GM23338 (cell line): ENCODE measurements around the gene SMC4. TPM values are rescaled to one million over a fixed set of nuclear protein-coding genes. Genes with fewer than 3 reads are reported as not detected.

Experiments
- ATAC-seq: fragments of 200-7000 bp; cut with Tn5 transposase; 3 replicates; pipeline ENCODE4 v1.9.1; 2020
- DNase-seq: peaks from one replicate; pipeline ENCODE4 v3.0.0-alpha.2; 2015; ENCODE audit warnings: low spot score
- H2AFZ ChIP-seq: fragments of 200-600 bp; sonication (generic); 2 replicates; pipeline ENCODE4 v1.8.0; 2016; ENCODE audit warnings: antibody characterized with exemption, mild to moderate bottlenecking, moderate library complexity
- H3F3A ChIP-seq: fragments of 200-600 bp; sonication (generic); replicated peaks from 2 replicates; pipeline ENCODE4 v1.8.0; 2017; ENCODE audit warnings: antibody characterized with exemption, mixed run types, low read depth
- H3K27ac ChIP-seq: fragments of 200-600 bp; sonication (generic); 2 replicates; pipeline ENCODE4 v1.6.1; 2016; ENCODE audit warnings: low read depth
- H3K27me3 ChIP-seq: fragments of 200-600 bp; sonication (generic); 2 replicates; pipeline ENCODE4 v1.8.0; 2016; ENCODE audit warnings: mild to moderate bottlenecking, mixed run types, moderate library complexity; ENCODE audit not compliant: insufficient read depth
- H3K36me3 ChIP-seq: fragments of 200-600 bp; sonication (generic); 2 replicates; pipeline ENCODE4 v1.8.0; 2016; ENCODE audit warnings: mild to moderate bottlenecking; ENCODE audit not compliant: insufficient read depth
- H3K4me1 ChIP-seq: fragments of 200-600 bp; sonication (generic); 2 replicates; pipeline ENCODE4 v1.8.0; 2016; ENCODE audit warnings: mild to moderate bottlenecking, moderate library complexity; ENCODE audit not compliant: insufficient read depth
- H3K4me2 ChIP-seq: fragments of 200-600 bp; sonication (generic); 2 replicates; pipeline ENCODE4 v1.7.1; 2017; ENCODE audit warnings: mixed run types
- H3K4me3 ChIP-seq: fragments of 200-600 bp; sonication (generic); 2 replicates; pipeline ENCODE4 v1.6.1; 2016; ENCODE audit warnings: mixed run types
- H3K79me2 ChIP-seq: fragments of 200-600 bp; sonication (generic); replicated peaks from 2 replicates; pipeline ENCODE4 v1.8.0; 2017; ENCODE audit warnings: mild to moderate bottlenecking; ENCODE audit not compliant: insufficient read depth
- H3K9me2 ChIP-seq: fragments of 200-600 bp; sonication (generic); 2 replicates; pipeline ENCODE4 v1.8.0; 2017; ENCODE audit not compliant: insufficient read depth
- H4K20me1 ChIP-seq: fragments of 200-600 bp; sonication (generic); replicated peaks from 2 replicates; pipeline ENCODE4 v1.8.0; 2017; ENCODE audit warnings: mild to moderate bottlenecking; ENCODE audit not compliant: insufficient read depth
- H3K27ac Mint-ChIP-seq: 2 replicates; pipeline ENCODE4 v1.8.0; 2020; ENCODE audit warnings: inconsistent platforms, mild to moderate bottlenecking, moderate library complexity, mixed read lengths
- H3K27me3 Mint-ChIP-seq: 3 replicates; pipeline ENCODE4 v1.8.0; 2022; ENCODE audit warnings: low read depth, mild to moderate bottlenecking, moderate library complexity, mixed read lengths, inconsistent platforms; ENCODE audit not compliant: insufficient read depth, poor library complexity
- H3K36me3 Mint-ChIP-seq: 3 replicates; pipeline ENCODE4 v1.8.0; 2021; ENCODE audit warnings: low read depth, mild to moderate bottlenecking, inconsistent platforms, moderate library complexity, mixed read lengths
- H3K4me1 Mint-ChIP-seq: 3 replicates; pipeline ENCODE4 v1.8.0; 2020; ENCODE audit warnings: mild to moderate bottlenecking, inconsistent platforms, mixed read lengths
- H3K4me3 Mint-ChIP-seq: 3 replicates; pipeline ENCODE4 v1.8.0; 2021; ENCODE audit warnings: moderate library complexity, mild to moderate bottlenecking, inconsistent platforms, mixed read lengths
- H3K9me3 Mint-ChIP-seq: 3 replicates; pipeline ENCODE4 v1.8.0; 2020; ENCODE audit warnings: moderate library complexity, mild to moderate bottlenecking, inconsistent platforms, mixed read lengths
- CREB1 ChIP-seq: fragments of 250-450 bp; sonication (Bioruptor Pico); IDR thresholded peaks from 2 replicates; pipeline ENCODE4 v1.5.0; 2020; ENCODE audit warnings: low read depth, mild to moderate bottlenecking, moderate library complexity
- CTCF ChIP-seq, 2 experiments: fragments of 200-600 bp in 1 of 2; sonication (generic) in 1 of 2; conservative IDR thresholded peaks; 2 replicates each; pipeline versions ENCODE4 v1.5.1 to v1.6.1; 2016 to 2017; ENCODE audit warnings: antibody characterized with exemption in 2 of 2, low read depth in 2 of 2, mild to moderate bottlenecking in 2 of 2, moderate library complexity in 1 of 2
- ETS1 ChIP-seq: IDR thresholded peaks from 2 replicates; pipeline ENCODE4 v1.6.1; 2016; ENCODE audit warnings: antibody characterized with exemption
- EZH2 ChIP-seq: fragments of 200-600 bp; sonication (generic); IDR thresholded peaks from one replicate; pipeline ENCODE4 v1.8.0; 2017; ENCODE audit warnings: antibody characterized with exemption, mild to moderate bottlenecking, low read depth; ENCODE audit not compliant: unreplicated experiment
- EZH2phosphoT487 ChIP-seq: fragments of 200-600 bp; sonication (generic); IDR thresholded peaks from one replicate; pipeline ENCODE4 v1.8.1; 2018; ENCODE audit warnings: antibody characterized with exemption; ENCODE audit not compliant: unreplicated experiment
- JUNB ChIP-seq: IDR thresholded peaks from one replicate; pipeline ENCODE4 v1.6.1; 2016; ENCODE audit warnings: antibody characterized with exemption; ENCODE audit not compliant: unreplicated experiment
- NANOG ChIP-seq: IDR thresholded peaks from 2 replicates; pipeline ENCODE4 v1.6.1; 2016; ENCODE audit warnings: antibody characterized with exemption, borderline replicate concordance
- POLR2AphosphoS5 ChIP-seq: IDR thresholded peaks from 2 replicates; pipeline ENCODE4 v1.6.1; 2016; ENCODE audit warnings: antibody characterized with exemption, low read depth
- STAT1 ChIP-seq: IDR thresholded peaks from one replicate; pipeline ENCODE4 v1.6.1; 2016; ENCODE audit warnings: antibody characterized with exemption; ENCODE audit not compliant: unreplicated experiment
- ZNF114 ChIP-seq: fragments of 250-450 bp; sonication (Bioruptor Pico); IDR thresholded peaks from 2 replicates; pipeline ENCODE4 v1.5.0; 2020; ENCODE audit warnings: mild to moderate bottlenecking, moderate library complexity
- ZNF331 ChIP-seq: fragments of 250-450 bp; sonication (Bioruptor Pico); IDR thresholded peaks from 2 replicates; pipeline ENCODE4 v1.5.0; 2020; ENCODE audit warnings: low read depth, mild to moderate bottlenecking, moderate library complexity
- ZNF462 ChIP-seq: fragments of 250-450 bp; sonication (Bioruptor Pico); IDR thresholded peaks from 2 replicates; pipeline ENCODE4 v1.5.0; 2020; ENCODE audit warnings: mild to moderate bottlenecking, moderate library complexity
- polyA plus RNA-seq: library from polyadenylated mRNA; unstranded; fragments of >200 nt; fragmentation: Nextera tagmentation; extraction: Ambion mirVana; gene quantifications from 2 replicates; pipeline ENCODE4 v1.2.1, GENCODE V29; 2016
- total RNA-seq: library from RNA; depleted of rRNA; stranded (reverse); fragments of >200 nt; shearing (Covaris generic); gene quantifications from 2 replicates; pipeline ENCODE4 v1.2.3, GENCODE V29; 2014
- TF ChIP-seq, protein P1 (sequence below): IDR thresholded peaks from one replicate; pipeline ENCODE4 v1.6.1; 2018; ENCODE audit warnings: antibody characterized with exemption; ENCODE audit not compliant: unreplicated experiment

SMC4 gene
- total and polyA plus RNA-seq, 2 experiments from 2014 or later, result 167 to 412 TPM

DNA sequence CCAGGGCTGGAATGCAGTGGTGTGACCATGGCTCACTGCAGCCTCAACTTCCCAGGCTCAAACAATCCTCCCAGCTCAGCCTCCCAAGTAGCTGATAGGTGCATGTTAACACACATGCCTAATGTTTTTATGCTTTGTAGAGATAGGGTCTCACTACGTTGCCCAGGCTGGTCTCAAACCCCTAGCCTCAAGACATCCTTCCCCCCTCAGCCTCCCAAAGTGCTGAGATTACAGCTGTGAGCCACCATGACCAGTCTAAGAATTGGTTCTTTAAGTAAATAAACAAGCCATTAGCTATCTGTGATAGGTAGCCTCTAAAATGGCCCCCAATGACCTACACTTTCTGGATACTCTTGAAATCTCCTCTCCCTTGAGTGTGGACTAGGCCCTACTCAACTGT is 46.4 kb downstream of the SMC4 start (continued):
- no peak for TF ChIP-seq ZNF462 (CRISPR knock-in tag)
- TF ChIP-seq POLR2AphosphoS5, result no peak
- no peak for TF ChIP-seq ETS1

- H3K4me3 Mint-ChIP-seq, result peak overlapping the region; percentile 60
- TF ChIP-seq NANOG (no peak), CTCF (conservative IDR thresholded peaks at IDR 0.05; ENCODE audit: low read depth in 2 of 2) (no peak), EZH2phosphoT487 (no peak), ZNF114 (CRISPR knock-in tag) (no peak), STAT1 (no peak), EZH2 (no peak), CREB1 (no peak), JUNB (no peak), POLR2AphosphoS5 (no peak), ZNF331 (CRISPR knock-in tag) (no peak)
- TF ChIP-seq, protein P1, sequence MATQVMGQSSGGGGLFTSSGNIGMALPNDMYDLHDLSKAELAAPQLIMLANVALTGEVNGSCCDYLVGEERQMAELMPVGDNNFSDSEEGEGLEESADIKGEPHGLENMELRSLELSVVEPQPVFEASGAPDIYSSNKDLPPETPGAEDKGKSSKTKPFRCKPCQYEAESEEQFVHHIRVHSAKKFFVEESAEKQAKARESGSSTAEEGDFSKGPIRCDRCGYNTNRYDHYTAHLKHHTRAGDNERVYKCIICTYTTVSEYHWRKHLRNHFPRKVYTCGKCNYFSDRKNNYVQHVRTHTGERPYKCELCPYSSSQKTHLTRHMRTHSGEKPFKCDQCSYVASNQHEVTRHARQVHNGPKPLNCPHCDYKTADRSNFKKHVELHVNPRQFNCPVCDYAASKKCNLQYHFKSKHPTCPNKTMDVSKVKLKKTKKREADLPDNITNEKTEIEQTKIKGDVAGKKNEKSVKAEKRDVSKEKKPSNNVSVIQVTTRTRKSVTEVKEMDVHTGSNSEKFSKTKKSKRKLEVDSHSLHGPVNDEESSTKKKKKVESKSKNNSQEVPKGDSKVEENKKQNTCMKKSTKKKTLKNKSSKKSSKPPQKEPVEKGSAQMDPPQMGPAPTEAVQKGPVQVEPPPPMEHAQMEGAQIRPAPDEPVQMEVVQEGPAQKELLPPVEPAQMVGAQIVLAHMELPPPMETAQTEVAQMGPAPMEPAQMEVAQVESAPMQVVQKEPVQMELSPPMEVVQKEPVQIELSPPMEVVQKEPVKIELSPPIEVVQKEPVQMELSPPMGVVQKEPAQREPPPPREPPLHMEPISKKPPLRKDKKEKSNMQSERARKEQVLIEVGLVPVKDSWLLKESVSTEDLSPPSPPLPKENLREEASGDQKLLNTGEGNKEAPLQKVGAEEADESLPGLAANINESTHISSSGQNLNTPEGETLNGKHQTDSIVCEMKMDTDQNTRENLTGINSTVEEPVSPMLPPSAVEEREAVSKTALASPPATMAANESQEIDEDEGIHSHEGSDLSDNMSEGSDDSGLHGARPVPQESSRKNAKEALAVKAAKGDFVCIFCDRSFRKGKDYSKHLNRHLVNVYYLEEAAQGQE, result no peak
Measured at GRCh38 chr3:160446522-160447056, 47.1 kb downstream of the SMC4 start.

More at GRCh38 chr3:160446522-160447056, 47.1 kb downstream of the SMC4 start:
- no peak overlapping the region for H3K27ac ChIP-seq
- peak overlapping the region; percentile 65 for H3K4me3 ChIP-seq
- H3K27me3 Mint-ChIP-seq, result peaks cover 2% of the 10 kb centered on the region
- peak overlapping the region; percentile 80 for H3K4me2 ChIP-seq
- no peak for ATAC-seq
- DNase-seq, result no peak
- H3K4me1 Mint-ChIP-seq, result peaks cover 16% of the 10 kb centered on the region; the same call in 2 of the 3 replicates
- H4K20me1 ChIP-seq, result peaks cover 16% of the 10 kb centered on the region; the same call in 1 of the 2 replicates
- H3K9me3 Mint-ChIP-seq, result peaks cover 7% of the 10 kb centered on the region; the same call in 1 of the 3 replicates
- H3K27me3 ChIP-seq, result no peaks in the 10 kb centered on the region
- no peaks in the 10 kb centered on the region for H3F3A ChIP-seq
- H3K27ac Mint-ChIP-seq, result no peak overlapping the region
- peaks cover 66% of the 10 kb centered on the region for H3K36me3 Mint-ChIP-seq
- H3K79me2 ChIP-seq, result peaks cover 76% of the 10 kb centered on the region
- H2AFZ ChIP-seq, result no peak overlapping the region
- no peaks in the 10 kb centered on the region for H3K9me2 ChIP-seq
- peaks cover 18% of the 10 kb centered on the region for H3K36me3 ChIP-seq
- H3K4me1 ChIP-seq, result peaks cover 10% of the 10 kb centered on the region
